Midbrain (tissue), 1 donor: ENCODE data around the gene PARK7.
"Not testable (repeated sequence)": the region's sequence is repeated elsewhere in the genome, so short reads cannot be mapped to it uniquely, and the experiment has no call there.

Experiments used
- DNase-seq: peaks from one replicate; lab custom pipeline; 2025; lab: John Stamatoyannopoulos, UW

The PARK7 gene

DNA sequence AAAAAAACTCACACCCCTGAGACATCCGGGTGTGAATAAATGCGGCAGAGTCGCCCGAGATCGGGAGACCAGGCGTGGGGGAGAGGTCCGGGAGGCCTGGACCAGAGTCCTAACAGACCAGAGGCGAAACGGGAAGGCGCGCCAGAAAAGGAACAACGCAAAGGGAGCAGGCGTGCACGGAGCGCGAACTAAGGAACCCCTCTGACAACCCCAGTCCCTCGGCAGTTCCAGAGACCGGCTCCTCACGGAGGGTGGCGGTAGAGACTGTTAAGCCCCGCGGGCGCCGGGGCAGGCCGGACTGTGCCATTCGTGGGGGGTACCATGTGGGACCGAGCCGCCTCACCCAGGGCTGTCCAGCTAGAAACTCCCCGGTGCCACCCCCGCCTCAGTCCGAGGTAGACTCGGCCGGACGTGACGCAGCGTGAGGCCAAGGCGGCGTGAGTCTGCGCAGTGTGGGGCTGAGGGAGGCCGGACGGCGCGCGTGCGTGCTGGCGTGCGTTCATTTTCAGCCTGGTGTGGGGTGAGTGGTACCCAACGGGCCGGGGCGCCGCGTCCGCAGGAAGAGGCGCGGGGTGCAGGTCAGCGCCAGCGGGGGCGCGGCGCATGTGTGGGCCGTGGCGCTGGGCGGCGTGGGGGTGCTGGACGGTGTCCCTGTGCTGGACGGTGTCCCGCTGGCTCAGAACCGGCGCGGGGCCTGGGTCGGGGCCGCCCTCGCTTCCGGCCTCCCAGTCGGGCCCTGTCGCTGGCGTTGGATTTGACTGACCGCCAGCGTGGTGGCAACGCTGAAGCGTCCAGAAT, at the start of gene PARK7:
Gene PARK7, plus strand, starts transcription at position 496 of the 798 bp plus-strand sequence. CDS start 1,075 bp downstream, outside the sequence.
- DNase-seq, result peak; percentile 98

DNA sequence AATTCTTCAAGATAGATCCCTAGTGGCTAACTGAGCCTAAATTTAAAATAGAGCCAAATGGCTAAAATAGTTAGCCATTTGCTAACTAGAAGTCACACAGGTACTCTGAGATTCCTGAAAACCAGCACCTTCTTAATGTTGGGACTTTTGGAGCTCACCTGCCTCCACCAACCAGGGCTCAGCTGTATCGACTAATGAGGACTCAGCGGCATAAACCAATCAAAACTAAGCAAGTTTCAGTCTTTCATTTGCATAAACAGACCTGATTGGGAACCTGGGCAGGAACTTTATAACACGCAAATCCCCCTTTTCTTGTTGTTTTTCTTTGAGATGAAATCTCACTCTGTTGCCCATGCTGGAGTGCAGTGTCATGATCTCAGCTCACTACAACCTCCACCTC, 49.4 kb upstream of the PARK7 start:
- DNase-seq, result no peak

DNA sequence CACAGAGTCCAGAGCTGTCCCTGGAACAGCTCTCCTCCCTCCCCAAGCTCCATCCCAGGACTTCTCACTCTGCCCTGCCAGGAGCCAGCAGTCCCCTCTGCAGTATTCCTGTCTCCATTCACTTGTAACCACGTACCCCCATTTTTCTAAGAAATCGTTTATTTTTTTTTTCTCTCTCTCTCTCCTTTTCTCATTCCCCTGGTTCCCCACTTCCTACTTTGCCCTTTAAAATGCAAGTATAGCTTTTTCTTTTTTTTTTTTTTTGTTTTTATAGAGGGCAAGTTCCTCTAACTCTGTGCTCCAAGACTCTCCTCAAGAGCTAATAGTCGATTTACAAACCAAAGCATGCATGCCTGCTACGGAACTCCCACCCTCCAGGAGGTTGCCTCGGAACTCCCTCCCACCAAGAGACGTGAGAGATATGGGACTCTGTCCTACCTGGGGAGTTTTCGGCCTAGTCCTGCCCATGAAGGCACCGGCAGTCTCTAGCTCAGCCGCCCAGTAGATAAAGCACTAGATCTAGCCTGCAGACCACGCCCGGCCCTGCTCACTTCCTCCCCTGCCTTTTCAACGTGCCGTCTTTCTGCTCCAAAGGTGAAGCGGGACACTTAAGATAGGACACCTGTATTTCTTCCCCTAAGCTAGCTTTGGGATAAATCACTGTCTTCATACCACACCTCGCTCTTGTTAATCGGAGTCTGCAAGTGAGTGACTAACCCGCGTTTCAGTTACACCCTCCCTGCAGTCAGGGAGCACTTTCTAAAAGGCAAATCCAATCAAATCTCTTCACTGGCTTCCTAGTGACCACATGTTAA, 48.6 kb upstream of the PARK7 start:
- no peak for DNase-seq

DNA sequence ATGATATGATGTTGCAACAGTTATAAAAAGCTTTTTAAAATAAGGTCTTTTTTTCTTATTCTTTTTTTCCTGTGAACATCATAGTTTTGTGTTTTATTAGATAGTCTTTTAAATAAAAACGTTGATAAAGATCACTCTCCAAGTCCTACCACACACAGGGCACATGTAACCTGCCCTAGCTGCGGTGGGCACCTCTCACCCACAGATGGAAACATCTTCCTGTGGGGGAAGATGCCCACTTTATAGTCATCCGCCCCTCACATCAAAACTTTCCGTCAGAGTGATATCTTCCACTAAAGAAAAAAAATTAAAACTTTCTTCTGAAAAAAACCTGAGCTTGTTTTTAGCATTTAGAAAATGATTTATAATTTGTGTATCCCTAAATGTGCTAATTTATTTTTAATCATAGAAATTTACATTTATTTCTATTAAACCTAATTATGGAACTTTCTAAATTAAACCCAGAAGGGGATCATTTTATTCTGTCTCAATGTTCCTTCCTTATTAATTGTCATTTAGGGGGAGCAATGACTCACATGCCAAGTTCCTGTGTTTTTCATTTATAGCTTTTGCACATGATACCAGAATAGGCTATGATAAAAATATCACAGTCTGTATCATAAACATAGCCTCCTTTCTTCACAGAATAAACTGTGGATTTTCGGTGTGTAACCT, 45.5 kb upstream of the PARK7 start:
- DNase-seq, result no peak

DNA sequence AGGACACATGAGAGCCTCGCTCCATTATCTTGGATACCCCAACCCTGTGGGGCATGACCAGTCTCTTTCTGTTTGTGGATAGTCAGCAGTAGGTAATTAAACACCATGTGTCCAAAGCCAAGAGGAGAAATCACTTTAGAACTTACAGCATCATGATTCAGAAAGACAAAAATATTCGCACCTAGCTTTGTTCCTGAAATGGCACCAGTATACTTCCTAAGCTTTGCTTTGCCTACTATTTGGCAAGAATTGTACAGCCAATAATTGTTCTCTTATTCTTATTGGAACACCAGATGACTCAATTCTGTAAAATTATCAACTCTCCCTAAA, 45.0 kb upstream of the PARK7 start:
- no peak for DNase-seq

DNA sequence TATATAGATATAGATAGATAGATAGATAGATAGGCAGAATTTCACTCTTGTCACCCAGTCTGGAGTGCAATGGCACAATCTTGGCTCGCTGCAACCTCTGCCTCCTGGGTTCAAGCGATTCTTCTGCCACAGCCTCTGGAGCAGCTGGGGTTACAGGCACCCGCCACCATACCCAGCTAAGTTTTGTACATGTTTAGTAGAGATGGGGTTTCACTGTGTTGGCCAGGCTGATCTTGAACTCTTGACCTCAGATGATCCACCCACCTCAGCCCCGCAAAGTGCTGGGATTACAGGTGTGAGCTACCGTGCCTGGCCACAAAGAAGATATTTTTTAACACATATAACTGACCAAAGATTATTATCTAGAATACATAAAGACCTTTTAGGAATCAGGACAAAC, 43.5 kb upstream of the PARK7 start:
- not testable (repeated sequence) for DNase-seq

DNA sequence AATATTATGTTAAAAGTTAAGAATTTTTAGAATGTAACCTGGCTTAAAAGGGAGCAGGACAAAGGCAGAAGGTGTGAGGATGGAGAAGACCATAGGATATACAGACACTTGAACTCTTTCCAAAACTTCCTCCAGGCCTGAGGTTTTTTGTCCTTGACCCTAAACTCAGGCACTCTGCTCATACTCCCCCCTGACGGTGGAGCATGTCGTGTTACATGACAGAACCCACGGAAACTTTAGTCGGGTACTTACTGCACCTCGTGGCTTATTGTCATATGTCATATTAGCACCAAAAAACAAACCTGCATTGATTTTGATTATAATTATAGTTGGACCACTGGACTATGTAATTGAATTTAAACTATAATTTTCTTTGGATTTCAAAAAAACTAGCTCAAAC, 41.6 kb upstream of the PARK7 start:
- no peak for DNase-seq

DNA sequence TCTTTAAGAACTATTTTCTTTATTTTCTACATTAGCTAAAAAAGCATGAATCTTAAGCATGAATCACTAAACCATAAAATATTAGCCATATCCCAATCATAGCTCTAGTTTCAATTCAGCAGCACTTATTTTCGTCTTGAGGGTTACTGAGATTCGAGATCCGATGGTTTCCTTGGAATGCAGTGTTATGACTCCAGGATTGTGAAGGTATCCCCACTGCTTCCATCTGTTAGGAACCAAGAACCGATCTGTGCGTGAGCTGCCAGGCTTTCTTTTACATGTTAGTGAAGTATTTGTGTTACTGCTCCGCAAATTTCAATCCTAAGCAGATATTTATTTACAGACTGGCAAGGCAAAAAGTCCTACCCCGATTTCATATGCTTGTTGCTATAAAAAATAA, 39.7 kb upstream of the PARK7 start:
- no peak for DNase-seq

DNA sequence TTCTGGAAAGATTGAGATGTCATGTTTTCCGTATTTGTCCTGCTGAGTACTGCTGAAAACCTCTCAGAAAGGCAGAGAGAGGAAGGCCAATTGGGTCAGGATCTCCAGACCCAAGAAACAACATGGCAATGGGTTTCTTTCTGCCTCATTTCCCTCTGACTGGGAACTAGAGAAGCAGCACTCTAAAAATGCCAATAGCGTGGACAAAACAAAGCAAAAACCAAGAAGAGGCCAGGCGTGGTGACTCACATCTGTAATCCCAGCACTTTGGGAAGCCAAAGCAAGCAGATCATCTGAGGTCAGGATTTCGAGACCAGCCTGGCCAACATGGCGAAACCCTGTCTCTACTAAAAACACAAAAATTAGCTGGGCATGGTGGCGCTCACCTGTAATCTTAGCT, 39.2 kb upstream of the PARK7 start:
- DNase-seq, result no peak

DNA sequence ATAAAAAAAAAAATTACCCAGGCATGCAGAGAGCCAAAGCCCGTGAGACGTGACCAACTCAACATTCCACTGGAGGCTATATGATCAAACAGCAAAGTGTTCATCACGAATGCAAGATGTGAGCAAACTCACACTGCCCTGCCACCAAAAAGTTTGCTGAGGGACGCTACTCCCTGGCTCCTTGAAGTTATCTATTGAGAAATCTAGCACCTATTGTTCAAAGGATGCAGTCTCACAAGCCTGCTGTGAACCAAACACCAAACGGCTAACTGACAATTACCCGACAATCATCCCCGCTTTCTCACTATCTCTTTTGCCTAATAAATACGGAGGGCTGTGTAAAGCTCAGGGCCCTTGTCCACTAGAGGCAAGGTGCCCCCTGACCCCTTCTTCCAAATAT, 34.5 kb upstream of the PARK7 start:
- not testable (repeated sequence) for DNase-seq

DNA sequence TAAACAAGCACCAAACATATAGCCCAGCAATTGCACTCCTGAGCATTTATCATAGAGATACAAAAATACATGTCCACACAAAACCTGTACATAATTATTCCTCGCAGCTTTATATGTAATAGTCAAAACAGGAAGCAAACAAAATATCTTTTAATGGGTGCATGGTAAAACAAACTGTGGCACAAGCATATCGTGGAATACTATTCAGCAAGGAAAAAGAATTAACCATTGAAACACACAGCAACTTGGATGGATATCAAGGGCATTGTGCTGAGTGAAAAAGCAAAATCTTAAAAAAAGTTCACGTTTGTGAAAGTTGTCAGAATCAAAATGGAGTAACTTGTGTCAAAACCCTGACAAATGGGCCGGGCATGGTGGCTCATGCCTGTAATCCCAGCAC, 33.3 kb upstream of the PARK7 start:
- no peak for DNase-seq

DNA sequence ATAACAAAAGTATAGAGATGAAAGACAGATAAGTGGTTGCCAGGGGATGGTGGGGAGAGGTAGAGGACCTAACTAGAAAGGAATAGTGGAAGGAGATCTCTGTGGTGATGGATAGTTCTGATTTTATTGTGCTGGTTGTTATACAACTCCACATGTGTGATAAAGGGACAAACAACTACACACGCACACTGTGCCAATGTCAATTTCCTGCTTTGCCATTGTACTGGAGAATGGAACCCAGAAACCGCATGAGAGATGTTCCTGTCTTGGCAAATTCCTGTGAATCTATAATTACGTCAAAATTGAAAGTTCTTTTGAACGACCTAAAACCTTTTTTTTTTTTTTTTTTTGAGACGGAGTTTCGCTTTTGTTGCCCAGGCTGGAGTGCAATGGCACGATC, 31.9 kb upstream of the PARK7 start:
- no peak for DNase-seq

DNA sequence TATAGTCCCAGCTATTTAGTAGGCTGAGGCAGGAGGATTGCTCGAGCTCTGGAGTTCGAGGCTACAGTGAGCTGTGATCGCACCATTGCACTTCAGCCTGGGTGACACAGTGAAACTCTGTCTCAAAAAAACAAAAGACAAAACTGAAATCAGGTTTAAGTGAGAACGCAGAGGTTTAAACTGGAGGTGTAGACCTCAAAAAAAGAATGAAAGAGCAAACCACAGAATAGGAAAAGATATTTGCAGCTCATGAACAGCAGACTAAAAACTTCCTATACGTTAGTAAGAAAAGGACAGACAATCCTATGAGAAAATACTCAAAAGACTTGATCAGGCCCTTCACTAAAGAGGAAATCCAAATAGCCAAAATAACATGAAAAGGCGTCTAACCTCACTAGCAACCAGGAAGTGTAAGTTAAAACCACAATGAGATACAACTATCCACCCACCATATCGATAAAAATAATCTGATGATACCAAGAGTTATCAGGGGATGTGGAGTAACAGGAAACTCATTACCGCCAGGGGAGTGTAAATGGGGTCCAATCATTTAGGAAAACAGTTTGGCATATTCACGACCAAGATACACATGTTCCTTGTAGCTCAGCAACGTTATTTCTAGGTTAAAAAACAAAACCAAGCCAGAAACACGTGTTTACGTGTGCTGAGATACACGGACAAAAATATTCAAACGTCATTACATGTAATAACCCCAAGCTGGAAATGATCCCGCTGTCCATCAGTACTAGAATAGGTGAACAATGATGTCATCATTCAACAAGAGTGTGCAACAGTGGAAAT, 30.7 kb upstream of the PARK7 start:
- no peak for DNase-seq

DNA sequence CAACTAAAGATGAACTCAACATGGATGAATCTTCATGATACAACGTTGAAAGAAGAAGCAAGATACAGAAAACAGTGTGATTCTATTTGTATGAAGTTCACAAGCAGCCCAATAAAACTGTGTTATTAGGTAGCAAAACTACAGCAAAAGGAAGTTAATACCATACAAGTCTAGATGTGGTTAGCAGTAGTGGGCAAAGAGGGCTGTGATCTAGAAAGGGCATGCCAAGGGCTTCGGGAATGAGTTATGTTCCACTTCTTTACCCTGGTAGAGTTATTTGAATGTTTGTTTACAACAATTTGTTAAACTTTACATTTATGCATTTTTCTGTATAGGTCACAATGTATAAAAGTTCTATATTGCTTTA, 30.1 kb upstream of the PARK7 start:
- no peak for DNase-seq

DNA sequence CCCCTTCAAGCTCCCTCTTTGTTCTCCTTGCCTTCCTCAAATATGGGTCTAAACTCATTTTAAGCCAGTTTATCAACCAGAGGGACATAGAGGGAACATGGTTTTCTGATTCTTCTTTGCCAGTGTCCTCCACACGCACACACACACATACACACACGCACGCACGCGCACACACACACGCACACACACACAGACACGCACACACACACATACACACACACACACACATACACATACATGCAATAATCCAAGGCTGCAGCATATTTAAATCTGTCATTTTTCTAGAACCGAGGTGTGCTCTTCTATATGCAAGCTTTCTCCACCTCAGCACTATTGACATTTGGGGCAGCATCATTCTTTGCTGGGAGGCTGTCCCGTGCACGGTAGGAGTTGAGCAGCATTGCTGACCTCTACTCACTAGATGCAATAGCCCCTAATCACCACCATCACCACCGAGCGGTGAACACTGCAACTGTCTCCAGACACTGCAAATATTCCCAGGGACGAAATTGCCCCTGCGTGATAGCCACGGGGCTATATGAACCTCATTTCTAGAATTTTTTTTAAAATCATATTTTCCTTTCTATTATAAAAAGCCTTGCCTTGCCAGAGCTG, 28.9 kb upstream of the PARK7 start:
- DNase-seq, result no peak

DNA sequence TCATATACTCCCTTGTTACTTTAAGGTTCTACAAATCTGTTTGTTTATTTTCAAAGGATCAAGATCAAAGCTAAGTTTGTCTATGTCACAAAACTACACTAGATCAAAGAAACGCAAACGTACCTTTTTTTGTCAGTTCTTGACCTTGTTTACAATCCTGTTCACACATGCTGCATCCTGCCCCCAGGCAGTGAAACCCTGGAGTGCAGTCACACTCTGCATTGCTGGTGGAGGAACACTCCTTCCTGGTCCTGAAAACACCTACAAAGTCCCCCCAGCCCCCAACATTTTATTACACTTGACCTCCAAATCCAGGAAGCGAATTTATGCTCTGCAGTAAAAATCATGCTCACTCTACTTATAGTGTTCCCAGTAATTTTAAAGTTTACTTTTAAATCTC, 23.4 kb upstream of the PARK7 start:
- no peak for DNase-seq

DNA sequence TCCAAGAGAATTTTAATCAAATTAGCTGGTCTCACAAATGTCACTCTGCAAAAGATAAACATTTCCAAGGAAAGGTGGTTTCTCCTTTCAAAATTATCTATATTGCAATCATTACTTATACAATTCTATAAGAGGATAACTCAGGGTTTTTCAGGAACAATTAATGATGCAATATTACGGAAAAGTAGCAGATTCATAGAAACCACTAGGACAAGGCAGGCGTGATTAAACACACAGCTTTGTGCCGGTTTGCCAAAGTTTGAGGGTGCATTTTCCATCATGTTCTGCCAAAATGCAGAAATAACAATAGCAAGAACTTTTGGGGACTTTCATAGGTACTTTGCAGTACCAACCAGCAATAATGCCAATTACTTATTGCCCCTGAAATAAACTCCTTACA, 21.5 kb upstream of the PARK7 start:
- DNase-seq, result no peak

DNA sequence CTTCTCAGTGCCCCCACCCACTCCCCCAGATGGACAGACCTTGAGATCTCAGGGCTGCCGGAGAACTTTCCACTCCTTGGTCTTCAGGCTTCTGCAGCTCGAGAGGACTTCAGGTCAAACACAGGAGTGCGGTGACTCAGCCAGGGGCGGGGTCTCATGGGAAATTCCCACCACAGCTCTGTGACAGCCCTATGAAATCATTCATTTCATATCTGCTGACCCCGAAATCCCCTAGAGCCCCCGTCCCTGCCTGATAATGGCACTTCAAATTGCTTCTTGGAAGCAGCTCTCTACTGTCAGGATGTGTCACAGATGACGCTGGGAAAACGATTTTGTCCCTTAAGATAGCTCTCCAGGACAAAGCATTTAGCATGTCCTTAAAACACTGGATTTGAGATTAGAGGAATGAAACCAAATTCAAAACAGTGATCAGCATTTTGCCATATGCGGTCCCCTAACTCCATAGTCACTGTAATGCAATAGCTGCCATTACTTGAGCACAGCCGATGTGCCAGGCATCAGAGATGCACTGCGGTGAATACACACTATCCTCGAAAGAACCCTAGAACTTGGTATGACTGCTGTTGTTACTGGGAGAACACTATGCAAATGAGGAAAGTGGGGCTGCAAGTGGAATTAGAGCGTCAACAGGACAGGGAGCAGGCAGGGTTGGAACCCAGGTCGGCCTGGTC, 20.6 kb upstream of the PARK7 start, which contains the start of gene TNFRSF9:
Gene TNFRSF9, minus strand, starts transcription at position 95 of the 692 bp plus-strand sequence. CDS start 845 bp downstream, outside the sequence.
- DNase-seq, result no peak

DNA sequence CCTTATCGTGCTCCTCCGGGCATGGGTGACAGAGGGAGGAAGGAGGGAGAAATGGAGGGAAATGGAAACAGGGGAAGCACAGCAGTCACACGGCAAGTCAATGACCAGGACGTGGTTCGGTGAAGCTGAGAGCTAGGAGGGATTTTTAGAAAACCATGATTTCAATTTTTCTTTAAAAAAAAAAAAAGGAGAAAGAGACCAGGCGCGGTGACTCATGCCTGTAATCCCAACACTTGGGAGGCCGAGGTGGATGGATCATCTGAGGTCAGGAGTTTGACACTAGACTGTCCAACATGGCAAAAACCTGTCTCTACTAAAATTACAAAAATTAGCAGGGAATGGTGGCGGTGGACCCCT, 20.1 kb upstream of the PARK7 start:
- DNase-seq, result no peak

DNA sequence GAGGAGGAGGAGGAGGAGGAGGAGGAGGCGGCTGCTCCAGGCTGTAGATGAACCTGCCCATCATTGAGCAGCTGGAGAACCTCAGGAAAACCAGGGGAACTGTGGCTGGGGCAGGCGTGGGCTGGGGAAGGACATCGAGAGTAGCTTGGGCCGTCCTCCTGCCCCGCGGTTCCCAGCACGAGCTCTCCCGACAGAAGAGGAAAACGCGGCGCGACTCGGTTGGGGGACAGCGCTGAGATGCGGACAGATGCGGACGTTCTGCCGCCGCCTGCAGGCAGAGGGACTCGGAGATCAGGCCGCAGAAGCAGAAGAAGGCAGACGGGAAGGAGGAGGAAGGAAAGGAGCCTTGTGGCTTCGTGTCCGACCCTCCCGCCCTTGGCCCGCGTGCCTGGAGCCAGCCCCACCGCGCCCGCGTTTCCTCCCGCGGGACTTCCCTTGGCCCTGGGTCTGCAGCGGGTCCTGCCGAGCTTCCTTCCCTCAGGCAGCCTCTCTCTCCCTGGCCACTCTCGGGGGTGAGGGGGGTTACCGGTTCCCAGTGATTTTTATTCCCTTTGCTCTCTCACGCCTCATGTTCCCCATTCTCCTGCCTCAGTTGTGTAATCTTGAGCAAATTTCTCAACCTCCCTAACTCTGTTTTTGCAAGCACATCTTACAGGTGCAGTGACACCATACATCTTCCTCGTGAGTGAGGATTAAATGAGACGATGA, 19.1 kb upstream of the PARK7 start:
- DNase-seq, result peak; percentile 34
